HEK293 (cell line): Measurements from ENCODE around the gene HOXA3.

Experiments
- CTCF ChIA-PET: fragments of 350-600 bp; formaldehyde crosslinking; extraction: SDS; loops from one replicate; lab custom pipeline; 2021; ENCODE audit warnings: antibody characterized with exemption; lab: Yijun Ruan, JAX
- POLR2A ChIA-PET: fragments of 300-600 bp; formaldehyde crosslinking; extraction: SDS; loops from one replicate; lab custom pipeline; 2020; ENCODE audit warnings: antibody characterized with exemption, inconsistent platforms; lab: Yijun Ruan, JAX
- H3K27ac ChIP-seq: fragments of 200-500 bp; sonication (Bioruptor generic); 2 replicates; pipeline ENCODE4 v1.5.1; 2014; ENCODE audit warnings: low read depth, low read length, control low read depth, inconsistent platforms; ENCODE audit errors: extremely low read depth
- H3K36me3 ChIP-seq, 2 experiments: fragments of 200-500 bp in 1 of 2; sonication (Bioruptor generic) in 1 of 2; 1 replicate in 1 of 2; 2 replicates in 1 of 2; pipeline ENCODE4 v1.5.1; 2014 to 2017; ENCODE audit warnings: inconsistent platforms in 2 of 2, low read length in 2 of 2; ENCODE audit not compliant: control insufficient read depth in 2 of 2, insufficient read depth in 1 of 2
- H3K4me1 ChIP-seq: fragments of 200-500 bp; sonication (Bioruptor generic); 2 replicates; pipeline ENCODE4 v1.5.1; 2014; ENCODE audit warnings: mild to moderate bottlenecking, low read length, inconsistent platforms; ENCODE audit not compliant: control insufficient read depth, insufficient read depth
- H3K4me3 ChIP-seq: 2 replicates; pipeline ENCODE4 v1.5.1; 2011; ENCODE audit warnings: low read depth, mild to moderate bottlenecking, control low read depth, low read length, moderate library complexity
- H3K9me3 ChIP-seq: fragments of 200-500 bp; sonication (Bioruptor generic); 2 replicates; pipeline ENCODE4 v1.5.1; 2014; ENCODE audit warnings: low read depth, low read length, inconsistent platforms; ENCODE audit not compliant: control insufficient read depth, insufficient read depth
- IKZF3 ChIP-seq: fragments of 450-650 bp; IDR thresholded peaks from 2 replicates; pipeline ENCODE4 v1.5.0; 2018; ENCODE audit warnings: missing biosample characterization, mild to moderate bottlenecking, missing genetic modification characterization, moderate library complexity
- KLF10 ChIP-seq: fragments of 450-650 bp; IDR thresholded peaks from 2 replicates; pipeline ENCODE4 v1.5.1; 2018; ENCODE audit warnings: missing biosample characterization, mild to moderate bottlenecking, missing genetic modification characterization
- MYNN ChIP-seq: fragments of 450-650 bp; formaldehyde crosslinking; IDR thresholded peaks from 2 replicates; pipeline ENCODE4 v1.5.1; 2016; ENCODE audit warnings: missing biosample characterization, missing genetic modification characterization, borderline replicate concordance
- MZF1 ChIP-seq: fragments of 450-650 bp; formaldehyde crosslinking; IDR thresholded peaks from 2 replicates; pipeline ENCODE4 v1.5.1; 2017; ENCODE audit warnings: missing biosample characterization, missing genetic modification characterization, borderline replicate concordance
- SCRT2 ChIP-seq: fragments of 450-650 bp; formaldehyde crosslinking; IDR thresholded peaks from 2 replicates; pipeline ENCODE4 v1.5.1; 2016; ENCODE audit warnings: missing biosample characterization, missing genetic modification characterization
- SP2 ChIP-seq: fragments of 450-650 bp; formaldehyde crosslinking; IDR thresholded peaks from 2 replicates; pipeline ENCODE4 v1.5.1; 2016; ENCODE audit warnings: missing biosample characterization, missing genetic modification characterization
- ZBTB26 ChIP-seq: fragments of 450-650 bp; formaldehyde crosslinking; optimal IDR thresholded peaks from 2 replicates; pipeline ENCODE3; 2016; ENCODE audit warnings: missing biosample characterization, mild to moderate bottlenecking, missing genetic modification characterization
- ZEB2 ChIP-seq: fragments of 450-650 bp; formaldehyde crosslinking; IDR thresholded peaks from 2 replicates; pipeline ENCODE4 v1.5.1; 2016; ENCODE audit warnings: missing biosample characterization, missing genetic modification characterization
- ZFHX2 ChIP-seq: fragments of 450-650 bp; formaldehyde crosslinking; conservative IDR thresholded peaks from 2 replicates; pipeline ENCODE4 v1.5.1; 2016; ENCODE audit warnings: missing biosample characterization, missing genetic modification characterization
- ZIC2 ChIP-seq: fragments of 450-650 bp; formaldehyde crosslinking; IDR thresholded peaks from 2 replicates; pipeline ENCODE4 v1.5.1; 2016; ENCODE audit warnings: missing biosample characterization, missing genetic modification characterization
- ZNF19 ChIP-seq: fragments of 450-650 bp; formaldehyde crosslinking; IDR thresholded peaks from 2 replicates; pipeline ENCODE4; 2016; ENCODE audit warnings: missing biosample characterization, missing genetic modification characterization, low read depth
- ZNF2 ChIP-seq: fragments of 450-650 bp; formaldehyde crosslinking; IDR thresholded peaks from 2 replicates; pipeline ENCODE4 v1.5.1; 2016; ENCODE audit warnings: missing biosample characterization, missing genetic modification characterization
- ZNF26 ChIP-seq: fragments of 450-650 bp; formaldehyde crosslinking; IDR thresholded peaks from 2 replicates; pipeline ENCODE4 v1.5.1; 2016; ENCODE audit warnings: missing biosample characterization, missing genetic modification characterization
- ZNF335 ChIP-seq: fragments of 450-650 bp; formaldehyde crosslinking; conservative IDR thresholded peaks from 2 replicates; pipeline ENCODE4 v1.5.1; 2016; ENCODE audit warnings: missing biosample characterization, missing genetic modification characterization
- ZNF37A ChIP-seq: fragments of 450-650 bp; IDR thresholded peaks from 2 replicates; pipeline ENCODE4 v1.5.1; 2018; ENCODE audit warnings: missing biosample characterization, missing genetic modification characterization
- ZNF423 ChIP-seq: fragments of 450-650 bp; formaldehyde crosslinking; IDR thresholded peaks from 2 replicates; pipeline ENCODE4 v1.5.1; 2016; ENCODE audit warnings: missing biosample characterization, missing genetic modification characterization
- ZNF544 ChIP-seq: fragments of 450-650 bp; formaldehyde crosslinking; IDR thresholded peaks from 2 replicates; pipeline ENCODE4 v1.5.0; 2017; ENCODE audit warnings: missing biosample characterization, missing genetic modification characterization
- ZNF549 ChIP-seq: fragments of 450-650 bp; IDR thresholded peaks from 2 replicates; pipeline ENCODE4 v1.5.1; 2018; ENCODE audit warnings: missing biosample characterization, missing genetic modification characterization, mild to moderate bottlenecking, inconsistent platforms, moderate library complexity
- ZNF585B ChIP-seq: fragments of 450-650 bp; formaldehyde crosslinking; IDR thresholded peaks from 2 replicates; pipeline ENCODE4 v1.5.1; 2016; ENCODE audit warnings: missing biosample characterization, missing genetic modification characterization
- ZNF596 ChIP-seq: fragments of 450-650 bp; IDR thresholded peaks from 2 replicates; pipeline ENCODE4 v1.5.0; 2018; ENCODE audit warnings: missing biosample characterization, mild to moderate bottlenecking, missing genetic modification characterization, moderate library complexity
- ZNF664 ChIP-seq: fragments of 450-650 bp; formaldehyde crosslinking; IDR thresholded peaks from 2 replicates; pipeline ENCODE4 v1.5.1; 2016; ENCODE audit warnings: missing biosample characterization, missing genetic modification characterization
- ZNF747 ChIP-seq: fragments of 450-650 bp; formaldehyde crosslinking; IDR thresholded peaks from 2 replicates; pipeline ENCODE4 v1.5.1; 2016; ENCODE audit warnings: missing biosample characterization, missing genetic modification characterization
- ZNF777 ChIP-seq: fragments of 450-650 bp; formaldehyde crosslinking; IDR thresholded peaks from 2 replicates; pipeline ENCODE4 v1.5.1; 2017; ENCODE audit warnings: missing biosample characterization, missing genetic modification characterization, borderline replicate concordance
- ZNF785 ChIP-seq: fragments of 450-650 bp; formaldehyde crosslinking; IDR thresholded peaks from 2 replicates; pipeline ENCODE4 v1.5.1; 2016; ENCODE audit warnings: missing biosample characterization, missing genetic modification characterization
- ZSCAN30 ChIP-seq: fragments of 450-650 bp; IDR thresholded peaks from 2 replicates; pipeline ENCODE4 v1.5.1; 2018; ENCODE audit warnings: missing biosample characterization, mild to moderate bottlenecking, missing genetic modification characterization, moderate library complexity
- ZXDB ChIP-seq: fragments of 450-650 bp; formaldehyde crosslinking; IDR thresholded peaks from 2 replicates; pipeline ENCODE4 v1.5.1; 2016; ENCODE audit warnings: missing biosample characterization, missing genetic modification characterization
- TF ChIP-seq, protein P1 (sequence below): fragments of 450-650 bp; formaldehyde crosslinking; IDR thresholded peaks from 2 replicates; pipeline ENCODE4 v1.5.1; 2016; ENCODE audit warnings: missing biosample characterization, missing genetic modification characterization
- TF ChIP-seq, protein P2 (sequence below): fragments of 450-650 bp; formaldehyde crosslinking; IDR thresholded peaks from 2 replicates; pipeline ENCODE4 v1.5.1; 2016; ENCODE audit warnings: missing biosample characterization, missing genetic modification characterization
- TF ChIP-seq, protein P3 (sequence below): fragments of 450-650 bp; formaldehyde crosslinking; IDR thresholded peaks from 2 replicates; pipeline ENCODE4 v1.5.1; 2016; ENCODE audit warnings: missing biosample characterization, missing genetic modification characterization

The HOXA3 gene

GRCh38 chr7:27189295-27189996 is 37.1 kb upstream of the HOXA3 start:
- Histone ChIP-seq H3K36me3 (peaks cover 7 to 19% of the 10 kb centered on the region in 2 experiments; a peak in 2 of 3 replicates), H3K27ac (no peak overlapping the region), H3K9me3 (no peaks in the 10 kb centered on the region), H3K4me3 (no peak overlapping the region), H3K4me1 (peaks cover 23% of the 10 kb centered on the region)
- POLR2A ChIA-PET: interaction anchor here (1.6 to 2.3 kb wide), 2 partner anchors 9 to 10 kb away, joined by 8 read pairs; partner anchors contain the start of gene HOXA13
- CTCF ChIA-PET: interaction anchor here (0.6 to 1.2 kb wide), 4 partner anchors 10 to 534 kb away, joined by 3 read pairs; no protein-coding TSS in a partner anchor
- TF ChIP-seq ZNF777 (tag by site-specific recombination): no peak
- no peak for TF ChIP-seq ZNF19
- TF ChIP-seq MZF1 (tag by site-specific recombination): no peak
- peak; percentile 60 for TF ChIP-seq ZIC2
- peak; percentile 45; the same call in 1 of the 2 replicates for TF ChIP-seq SCRT2 (tag by site-specific recombination)
- no peak for TF ChIP-seq ZNF747
- no peak for TF ChIP-seq ZNF37A (tag by site-specific recombination)
- TF ChIP-seq SP2 (tag by site-specific recombination): peak; percentile 38
- TF ChIP-seq KLF10 (tag by site-specific recombination): no peak
- TF ChIP-seq ZEB2: no peak
- no peak; the same call in 1 of the 2 replicates for TF ChIP-seq ZFHX2 (tag by site-specific recombination)
- TF ChIP-seq ZNF2: peak; percentile 32; the same call in 1 of the 2 replicates
- TF ChIP-seq ZXDB (tag by site-specific recombination): 0 out of 2 replicates have a peak, but pooled peaks have one; percentile 13
- 0 out of 2 replicates have a peak, but pooled peaks have one; percentile 17 for TF ChIP-seq ZSCAN30 (tag by site-specific recombination)
- TF ChIP-seq MYNN (tag by site-specific recombination): no peak
- TF ChIP-seq ZNF664 (tag by site-specific recombination): no peak
- TF ChIP-seq, protein P1, sequence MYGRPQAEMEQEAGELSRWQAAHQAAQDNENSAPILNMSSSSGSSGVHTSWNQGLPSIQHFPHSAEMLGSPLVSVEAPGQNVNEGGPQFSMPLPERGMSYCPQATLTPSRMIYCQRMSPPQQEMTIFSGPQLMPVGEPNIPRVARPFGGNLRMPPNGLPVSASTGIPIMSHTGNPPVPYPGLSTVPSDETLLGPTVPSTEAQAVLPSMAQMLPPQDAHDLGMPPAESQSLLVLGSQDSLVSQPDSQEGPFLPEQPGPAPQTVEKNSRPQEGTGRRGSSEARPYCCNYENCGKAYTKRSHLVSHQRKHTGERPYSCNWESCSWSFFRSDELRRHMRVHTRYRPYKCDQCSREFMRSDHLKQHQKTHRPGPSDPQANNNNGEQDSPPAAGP (tag by site-specific recombination): no peak
- TF ChIP-seq ZNF596 (tag by site-specific recombination): no peak
- TF ChIP-seq ZBTB26 (tag by site-specific recombination): peak; percentile 21
- TF ChIP-seq, protein P2, sequence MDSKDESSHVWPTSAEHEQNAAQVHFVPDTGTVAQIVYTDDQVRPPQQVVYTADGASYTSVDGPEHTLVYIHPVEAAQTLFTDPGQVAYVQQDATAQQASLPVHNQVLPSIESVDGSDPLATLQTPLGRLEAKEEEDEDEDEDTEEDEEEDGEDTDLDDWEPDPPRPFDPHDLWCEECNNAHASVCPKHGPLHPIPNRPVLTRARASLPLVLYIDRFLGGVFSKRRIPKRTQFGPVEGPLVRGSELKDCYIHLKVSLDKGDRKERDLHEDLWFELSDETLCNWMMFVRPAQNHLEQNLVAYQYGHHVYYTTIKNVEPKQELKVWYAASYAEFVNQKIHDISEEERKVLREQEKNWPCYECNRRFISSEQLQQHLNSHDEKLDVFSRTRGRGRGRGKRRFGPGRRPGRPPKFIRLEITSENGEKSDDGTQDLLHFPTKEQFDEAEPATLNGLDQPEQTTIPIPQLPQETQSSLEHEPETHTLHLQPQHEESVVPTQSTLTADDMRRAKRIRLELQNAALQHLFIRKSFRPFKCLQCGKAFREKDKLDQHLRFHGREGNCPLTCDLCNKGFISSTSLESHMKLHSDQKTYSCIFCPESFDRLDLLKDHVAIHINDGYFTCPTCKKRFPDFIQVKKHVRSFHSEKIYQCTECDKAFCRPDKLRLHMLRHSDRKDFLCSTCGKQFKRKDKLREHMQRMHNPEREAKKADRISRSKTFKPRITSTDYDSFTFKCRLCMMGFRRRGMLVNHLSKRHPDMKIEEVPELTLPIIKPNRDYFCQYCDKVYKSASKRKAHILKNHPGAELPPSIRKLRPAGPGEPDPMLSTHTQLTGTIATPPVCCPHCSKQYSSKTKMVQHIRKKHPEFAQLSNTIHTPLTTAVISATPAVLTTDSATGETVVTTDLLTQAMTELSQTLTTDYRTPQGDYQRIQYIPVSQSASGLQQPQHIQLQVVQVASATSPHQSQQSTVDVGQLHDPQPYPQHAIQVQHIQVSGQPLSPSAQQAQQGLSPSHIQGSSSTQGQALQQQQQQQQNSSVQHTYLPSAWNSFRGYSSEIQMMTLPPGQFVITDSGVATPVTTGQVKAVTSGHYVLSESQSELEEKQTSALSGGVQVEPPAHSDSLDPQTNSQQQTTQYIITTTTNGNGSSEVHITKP (tag by site-specific recombination): no peak
- TF ChIP-seq ZNF335 (tag by site-specific recombination): no peak
- TF ChIP-seq ZNF785 (tag by site-specific recombination): no peak
- peak; percentile 56; the same call in 1 of the 2 replicates for TF ChIP-seq ZNF423 (tag by site-specific recombination)
- no peak for TF ChIP-seq ZNF26 (tag by site-specific recombination)
- no peak for TF ChIP-seq ZNF585B (tag by site-specific recombination)
- TF ChIP-seq, protein P3, sequence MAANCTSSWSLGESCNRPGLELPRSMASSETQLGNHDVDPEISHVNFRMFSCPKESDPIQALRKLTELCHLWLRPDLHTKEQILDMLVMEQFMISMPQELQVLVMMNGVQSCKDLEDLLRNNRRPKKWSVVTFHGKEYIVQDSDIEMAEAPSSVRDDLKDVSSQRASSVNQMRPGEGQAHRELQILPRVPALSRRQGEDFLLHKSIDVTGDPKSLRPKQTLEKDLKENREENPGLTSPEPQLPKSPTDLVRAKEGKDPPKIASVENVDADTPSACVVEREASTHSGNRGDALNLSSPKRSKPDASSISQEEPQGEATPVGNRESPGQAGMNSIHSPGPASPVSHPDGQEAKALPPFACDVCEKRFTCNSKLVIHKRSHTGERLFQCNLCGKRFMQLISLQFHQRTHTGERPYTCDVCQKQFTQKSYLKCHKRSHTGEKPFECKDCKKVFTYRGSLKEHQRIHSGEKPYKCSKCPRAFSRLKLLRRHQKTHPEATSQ (tag by site-specific recombination): no peak
- peak; percentile 55 for TF ChIP-seq IKZF3 (tag by site-specific recombination)
- TF ChIP-seq ZNF544: no peak
- no peak for TF ChIP-seq ZNF549 (tag by site-specific recombination)
